ENCODE results near the gene SYPL2. TPM values are rescaled to one million over a fixed set of nuclear protein-coding genes. Genes with fewer than 3 reads are reported as not detected.

The SYPL2 gene
- total and polyA plus RNA-seq, 2 donors (not counting 1 experiment from before 2014, with no cell fraction given) = not detected

GRCh38 chr1:109527846-109528695 lies 61.7 kb downstream of the SYPL2 start:
- peaks cover 5% of the 10 kb centered on the region for H3K27me3 Mint-ChIP-seq
- Histone ChIP-seq H3K4me2 (replicated peaks; ENCODE audit: low read depth, low read length, poor library complexity, severe bottlenecking) (no peak overlapping the region), H3K9me3 (ENCODE audit: control extremely low read depth in 1 of 3, control insufficient read depth in 2 of 3, insufficient read depth in 1 of 3, low read length in 2 of 3) (no peaks in the 10 kb centered on the region), H2AFZ (ENCODE audit: insufficient read depth, low read depth, low read length, poor library complexity, severe bottlenecking) (no peak overlapping the region), H3K27ac (ENCODE audit: low read length in 2 of 2) (no peak overlapping the region), H3K79me2 (ENCODE audit: control insufficient read depth, insufficient read depth, low read length) (no peaks in the 10 kb centered on the region), H3K4me3 (ENCODE audit: control extremely low read depth in 1 of 5, extremely low read depth in 1 of 5, insufficient read depth in 1 of 5, low read depth in 2 of 5, low read length in 4 of 5) (no peak overlapping the region), H3K4me1 (ENCODE audit: control insufficient read depth in 2 of 2, insufficient read depth in 2 of 2, low read length in 2 of 2) (peaks cover 4 to 11% of the 10 kb centered on the region in 2 donors), H4K20me1 (ENCODE audit: control insufficient read depth, insufficient read depth, low read length, poor library complexity, severe bottlenecking) (no peaks in the 10 kb centered on the region), H3K9ac (ENCODE audit: low read length) (no peak overlapping the region), H3K27me3 (replicated peaks in 1 of 4; ENCODE audit: control extremely low read depth in 1 of 4, control insufficient read depth in 3 of 4, insufficient read depth in 4 of 4, low read length in 3 of 4) (no peaks in the 10 kb centered on the region), H3K36me3 (replicated peaks in 1 of 2; ENCODE audit: control extremely low read depth in 1 of 2, control insufficient read depth in 1 of 2, extremely low read depth in 1 of 2, insufficient read depth in 2 of 2, low read length in 1 of 2) (no peaks in the 10 kb centered on the region)
- ATAC-seq (ENCODE audit: low read depth) = no peak
- H3K4me1 Mint-ChIP-seq = peaks cover 11% of the 10 kb centered on the region
- H3K9me3 Mint-ChIP-seq (ENCODE audit: insufficient read depth) = no peaks in the 10 kb centered on the region
- TF ChIP-seq EZH2 (IDR thresholded peaks at IDR 0.05; ENCODE audit: borderline replicate concordance, insufficient read depth, low read depth, low read length, poor library complexity, severe bottlenecking) = no peak
- TF ChIP-seq CTCF (IDR thresholded peaks at IDR 0.05) = no peak
- H3K27ac Mint-ChIP-seq = no peak overlapping the region
- H3K4me3 Mint-ChIP-seq = no peak overlapping the region
- POLR2A ChIA-PET = no interaction called here
- no peak for DNase-seq
- CTCF ChIA-PET = interaction anchor here (21.6 kb wide), 1 partner anchor 28 kb away, joined by 926 read pairs; the partner anchor contains the start of genes AMIGO1, ATXN7L2 and CYB561D1
- intact Hi-C loops (cut with micrococcal nuclease) = no loop called here
- 93% methylated on average over 9 of the region's 9 CpGs for WGBS (ENCODE audit: insufficient coverage)

DNA sequence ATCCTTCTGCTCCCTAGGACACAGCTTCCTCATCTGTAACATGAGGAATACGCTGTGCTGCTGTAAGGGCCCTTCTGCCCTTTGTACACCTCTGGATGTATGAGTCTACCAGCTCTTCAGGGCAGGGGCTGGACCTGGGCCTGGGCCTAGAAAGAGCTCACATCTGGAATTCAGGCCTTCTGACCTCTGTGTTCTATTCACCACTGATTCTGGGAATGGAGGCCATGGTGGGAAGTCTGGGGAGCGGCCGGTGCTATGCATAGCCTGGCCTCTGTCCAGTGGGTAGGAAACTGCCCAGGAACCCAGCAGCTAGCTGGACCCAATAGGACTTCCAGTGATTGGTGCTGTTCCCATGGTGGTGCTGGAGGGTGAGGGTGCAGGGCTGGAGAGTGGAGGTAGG lies 62.4 kb downstream of the SYPL2 start:
- 100% methylated on average over 3 of the region's 3 CpGs for WGBS (ENCODE audit: insufficient coverage)
- peaks cover 11% of the 10 kb centered on the region for H3K4me1 Mint-ChIP-seq
- H3K27me3 Mint-ChIP-seq = peaks cover 4% of the 10 kb centered on the region
- H3K36me3 ChIP-seq (replicated peaks in 1 of 2; ENCODE audit: control extremely low read depth in 1 of 2, control insufficient read depth in 1 of 2, extremely low read depth in 1 of 2, insufficient read depth in 2 of 2, low read length in 1 of 2) = no peaks in the 10 kb centered on the region
- TF ChIP-seq CTCF (IDR thresholded peaks at IDR 0.05) (no peak), EZH2 (IDR thresholded peaks at IDR 0.05; ENCODE audit: borderline replicate concordance, insufficient read depth, low read depth, low read length, poor library complexity, severe bottlenecking) (no peak)
- intact Hi-C loops (cut with micrococcal nuclease) = no loop called here
- H3K79me2 ChIP-seq (ENCODE audit: control insufficient read depth, insufficient read depth, low read length) = no peaks in the 10 kb centered on the region
- no peak overlapping the region for H3K4me2 ChIP-seq (replicated peaks; ENCODE audit: low read depth, low read length, poor library complexity, severe bottlenecking)
- no peaks in the 10 kb centered on the region for H3K27me3 ChIP-seq (replicated peaks in 1 of 4; ENCODE audit: control extremely low read depth in 1 of 4, control insufficient read depth in 3 of 4, insufficient read depth in 4 of 4, low read length in 3 of 4)
- ATAC-seq (ENCODE audit: low read depth) (no peak), DNase-seq (no peak)
- no peak overlapping the region for H3K27ac Mint-ChIP-seq
- no peak overlapping the region for H2AFZ ChIP-seq (ENCODE audit: insufficient read depth, low read depth, low read length, poor library complexity, severe bottlenecking)
- no peaks in the 10 kb centered on the region for H3K9me3 ChIP-seq (ENCODE audit: control extremely low read depth in 1 of 3, control insufficient read depth in 2 of 3, insufficient read depth in 1 of 3, low read length in 2 of 3)
- no peak overlapping the region for H3K27ac ChIP-seq (ENCODE audit: low read length in 2 of 2)
- H3K9me3 Mint-ChIP-seq (ENCODE audit: insufficient read depth) = no peaks in the 10 kb centered on the region
- H4K20me1 ChIP-seq (ENCODE audit: control insufficient read depth, insufficient read depth, low read length, poor library complexity, severe bottlenecking) = no peaks in the 10 kb centered on the region
- POLR2A ChIA-PET = no interaction called here
- H3K9ac ChIP-seq (ENCODE audit: low read length) = no peak overlapping the region
- no peak overlapping the region for H3K4me3 ChIP-seq (ENCODE audit: control extremely low read depth in 1 of 5, extremely low read depth in 1 of 5, insufficient read depth in 1 of 5, low read depth in 2 of 5, low read length in 4 of 5)
- no peak overlapping the region for H3K4me3 Mint-ChIP-seq
- H3K4me1 ChIP-seq (ENCODE audit: control insufficient read depth in 2 of 2, insufficient read depth in 2 of 2, low read length in 2 of 2) = peaks cover 4 to 11% of the 10 kb centered on the region in 2 donors
- CTCF ChIA-PET = interaction anchor here (7.4 to 21.6 kb wide), 2 partner anchors 29 to 251 kb away, joined by 76 to 926 read pairs; partner anchors contain the start of genes AMIGO1, ATXN7L2 and CYB561D1

Measured in B cell (primary cell).